ENCODE data around the gene PTPDC1. TPM values are rescaled to one million over a fixed set of nuclear protein-coding genes. Genes with fewer than 3 reads are reported as not detected.

The PTPDC1 gene, protein sequence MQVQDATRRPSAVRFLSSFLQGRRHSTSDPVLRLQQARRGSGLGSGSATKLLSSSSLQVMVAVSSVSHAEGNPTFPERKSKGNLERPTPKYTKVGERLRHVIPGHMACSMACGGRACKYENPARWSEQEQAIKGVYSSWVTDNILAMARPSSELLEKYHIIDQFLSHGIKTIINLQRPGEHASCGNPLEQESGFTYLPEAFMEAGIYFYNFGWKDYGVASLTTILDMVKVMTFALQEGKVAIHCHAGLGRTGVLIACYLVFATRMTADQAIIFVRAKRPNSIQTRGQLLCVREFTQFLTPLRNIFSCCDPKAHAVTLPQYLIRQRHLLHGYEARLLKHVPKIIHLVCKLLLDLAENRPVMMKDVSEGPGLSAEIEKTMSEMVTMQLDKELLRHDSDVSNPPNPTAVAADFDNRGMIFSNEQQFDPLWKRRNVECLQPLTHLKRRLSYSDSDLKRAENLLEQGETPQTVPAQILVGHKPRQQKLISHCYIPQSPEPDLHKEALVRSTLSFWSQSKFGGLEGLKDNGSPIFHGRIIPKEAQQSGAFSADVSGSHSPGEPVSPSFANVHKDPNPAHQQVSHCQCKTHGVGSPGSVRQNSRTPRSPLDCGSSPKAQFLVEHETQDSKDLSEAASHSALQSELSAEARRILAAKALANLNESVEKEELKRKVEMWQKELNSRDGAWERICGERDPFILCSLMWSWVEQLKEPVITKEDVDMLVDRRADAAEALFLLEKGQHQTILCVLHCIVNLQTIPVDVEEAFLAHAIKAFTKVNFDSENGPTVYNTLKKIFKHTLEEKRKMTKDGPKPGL
- 8.9 and 9.9 TPM in 2 replicates for total RNA-seq

DNA sequence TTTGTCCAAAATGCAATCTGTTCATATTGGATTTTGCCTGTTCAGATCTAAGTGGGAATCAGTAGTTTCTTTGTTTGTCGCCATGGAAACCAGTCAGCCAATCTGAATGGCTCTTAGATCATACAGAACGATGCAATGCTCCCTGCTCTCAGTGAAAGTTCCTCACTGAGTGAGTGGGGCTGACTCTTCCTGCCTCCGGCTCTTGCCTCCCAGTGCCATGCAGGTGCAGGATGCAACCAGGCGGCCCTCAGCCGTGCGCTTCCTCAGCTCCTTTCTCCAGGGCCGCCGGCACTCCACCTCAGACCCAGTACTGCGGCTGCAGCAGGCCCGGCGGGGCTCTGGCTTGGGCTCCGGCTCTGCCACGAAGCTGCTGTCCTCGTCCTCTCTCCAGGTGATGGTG lies at the start of gene PTPDC1:
TSS of gene PTPDC1 (plus strand) at position 151 of the 400 bp plus-strand sequence. CDS start at position 218, 67 bp downstream.

Other genes starting within 250 kb of the PTPDC1 start
- gene BARX1, start 129.1 kb upstream of the PTPDC1 start, total RNA-seq = not detected in 2 replicates
- 5.0 and 9.0 TPM in 2 replicates for gene ZNF169, start 174.8 kb downstream of the PTPDC1 start, total RNA-seq
- not detected in 2 replicates for gene NUTM2F, start 244.2 kb downstream of the PTPDC1 start, total RNA-seq